SK-N-MC (cell line): ENCODE results near the gene ARAP3.

Source experiments
- EZH2 ChIP-seq: fragments of 200-600 bp; sonication (generic); IDR thresholded peaks from one replicate; pipeline ENCODE4 v1.6.1; 2017; ENCODE audit warnings: antibody characterized with exemption
- FOXP2 ChIP-seq: optimal IDR thresholded peaks from 2 replicates; pipeline ENCODE3; 2011; ENCODE audit warnings: mild to moderate bottlenecking, moderate library complexity; ENCODE audit not compliant: insufficient read depth; ENCODE audit errors: extremely low read length, control extremely low read depth
- POLR2AphosphoS5 ChIP-seq: IDR thresholded peaks from 2 replicates; pipeline ENCODE4 v1.6.1; 2012; ENCODE audit warnings: mild to moderate bottlenecking, low read depth, low read length, borderline replicate concordance

DNA sequence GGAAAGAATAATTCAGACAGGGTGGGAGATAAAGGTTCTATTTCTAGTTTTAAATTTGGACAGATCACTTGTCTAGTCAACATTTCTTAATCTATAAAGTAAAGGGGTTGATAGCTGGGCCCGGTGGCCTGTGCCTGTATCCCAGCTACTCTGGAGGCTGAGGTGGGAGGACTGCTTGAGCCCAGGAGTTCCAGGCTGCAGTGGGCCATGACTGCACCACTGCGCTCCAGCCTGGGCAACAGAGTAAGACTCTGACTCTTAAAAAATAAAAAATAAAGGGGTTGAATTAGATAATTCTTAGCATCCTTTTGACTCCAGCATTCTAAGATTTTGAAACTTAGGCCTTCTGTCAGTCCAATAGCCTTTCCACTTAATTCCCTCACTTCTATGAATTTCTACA, 74.0 kb downstream of the ARAP3 start:
- TF ChIP-seq EZH2 (no peak), POLR2AphosphoS5 (no peak), FOXP2 (no peak)
